Measurements from ENCODE around the gene ZPBP.

- TF ChIP-seq CTCF (IDR thresholded peaks at IDR 0.05) (no peak), POLR2A (IDR thresholded peaks at IDR 0.05) (no peak)
These were observed 106.9 kb downstream of the ZPBP start for GRCh38 chr7:49986191-49986590.

Data from testis (tissue), 2 donors.